ENCODE data around the gene LIPK. TPM values are rescaled to one million over a fixed set of nuclear protein-coding genes. Genes with fewer than 3 reads are reported as not detected.

LIPK gene
- total and polyA plus RNA-seq, 9 of the 15 experiments (the other 6 are each of a cell fraction or from before 2014, with no cell fraction given), result not detected

- TF ChIP-seq, protein P1, sequence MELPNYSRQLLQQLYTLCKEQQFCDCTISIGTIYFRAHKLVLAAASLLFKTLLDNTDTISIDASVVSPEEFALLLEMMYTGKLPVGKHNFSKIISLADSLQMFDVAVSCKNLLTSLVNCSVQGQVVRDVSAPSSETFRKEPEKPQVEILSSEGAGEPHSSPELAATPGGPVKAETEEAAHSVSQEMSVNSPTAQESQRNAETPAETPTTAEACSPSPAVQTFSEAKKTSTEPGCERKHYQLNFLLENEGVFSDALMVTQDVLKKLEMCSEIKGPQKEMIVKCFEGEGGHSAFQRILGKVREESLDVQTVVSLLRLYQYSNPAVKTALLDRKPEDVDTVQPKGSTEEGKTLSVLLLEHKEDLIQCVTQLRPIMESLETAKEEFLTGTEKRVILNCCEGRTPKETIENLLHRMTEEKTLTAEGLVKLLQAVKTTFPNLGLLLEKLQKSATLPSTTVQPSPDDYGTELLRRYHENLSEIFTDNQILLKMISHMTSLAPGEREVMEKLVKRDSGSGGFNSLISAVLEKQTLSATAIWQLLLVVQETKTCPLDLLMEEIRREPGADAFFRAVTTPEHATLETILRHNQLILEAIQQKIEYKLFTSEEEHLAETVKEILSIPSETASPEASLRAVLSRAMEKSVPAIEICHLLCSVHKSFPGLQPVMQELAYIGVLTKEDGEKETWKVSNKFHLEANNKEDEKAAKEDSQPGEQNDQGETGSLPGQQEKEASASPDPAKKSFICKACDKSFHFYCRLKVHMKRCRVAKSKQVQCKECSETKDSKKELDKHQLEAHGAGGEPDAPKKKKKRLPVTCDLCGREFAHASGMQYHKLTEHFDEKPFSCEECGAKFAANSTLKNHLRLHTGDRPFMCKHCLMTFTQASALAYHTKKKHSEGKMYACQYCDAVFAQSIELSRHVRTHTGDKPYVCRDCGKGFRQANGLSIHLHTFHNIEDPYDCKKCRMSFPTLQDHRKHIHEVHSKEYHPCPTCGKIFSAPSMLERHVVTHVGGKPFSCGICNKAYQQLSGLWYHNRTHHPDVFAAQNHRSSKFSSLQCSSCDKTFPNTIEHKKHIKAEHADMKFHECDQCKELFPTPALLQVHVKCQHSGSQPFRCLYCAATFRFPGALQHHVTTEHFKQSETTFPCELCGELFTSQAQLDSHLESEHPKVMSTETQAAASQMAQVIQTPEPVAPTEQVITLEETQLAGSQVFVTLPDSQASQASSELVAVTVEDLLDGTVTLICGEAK (IDR thresholded peaks at IDR 0.05), result no peak
- TF ChIP-seq, protein P1 (CRISPR knock-in tag; IDR thresholded peaks at IDR 0.05), result no peak
- no peak for TF ChIP-seq TEAD2 (tag; IDR thresholded peaks at IDR 0.05)
- TF ChIP-seq ZFX (CRISPR knock-in tag; IDR thresholded peaks at IDR 0.05), result no peak
Measured at GRCh38 chr10:88693392-88694020, 12.5 kb upstream of the LIPK start (continued).

Measured in K562 (cell line).